SK-N-SH treated with all-trans-retinoic acid at 6 μM for 48 hours (cell line): ENCODE results near the gene WDR49.

Experiments used
- OSR1 ChIP-seq: fragments of 250-450 bp; sonication (Bioruptor Pico); IDR thresholded peaks from 2 replicates; pipeline ENCODE4 v1.8.0; 2022; ENCODE audit warnings: moderate library complexity, mild to moderate bottlenecking, inconsistent platforms
- SNAI2 ChIP-seq: fragments of 250-450 bp; sonication (Bioruptor Pico); IDR thresholded peaks from 2 replicates; pipeline ENCODE4 v1.5.0; 2020; ENCODE audit warnings: mild to moderate bottlenecking, moderate library complexity
- TSHZ2 ChIP-seq: fragments of 250-450 bp; sonication (Bioruptor Pico); IDR thresholded peaks from 2 replicates; pipeline ENCODE4 v1.5.0; 2020; ENCODE audit warnings: mild to moderate bottlenecking, moderate library complexity
- ZC3H10 ChIP-seq: fragments of 250-450 bp; sonication (Bioruptor Pico); IDR thresholded peaks from 2 replicates; pipeline ENCODE4 v1.5.1; 2021; ENCODE audit warnings: mild to moderate bottlenecking, moderate library complexity
- ZFP3 ChIP-seq: fragments of 250-450 bp; sonication (Bioruptor Pico); IDR thresholded peaks from 2 replicates; pipeline ENCODE4 v1.5.0; 2020; ENCODE audit warnings: mild to moderate bottlenecking, moderate library complexity
- ZFP30 ChIP-seq: fragments of 450-650 bp; formaldehyde crosslinking; IDR thresholded peaks from 2 replicates; pipeline ENCODE4 v1.5.0; 2022; ENCODE audit warnings: mild to moderate bottlenecking, moderate library complexity
- ZNF565 ChIP-seq: fragments of 450-650 bp; formaldehyde crosslinking; conservative IDR thresholded peaks from 2 replicates; pipeline ENCODE4 v1.5.0; 2020; ENCODE audit warnings: low read depth, mild to moderate bottlenecking, moderate library complexity

- TF ChIP-seq SNAI2 (CRISPR knock-in tag): no peak
- TF ChIP-seq ZNF565: no peak
- no peak for TF ChIP-seq ZFP30
- TF ChIP-seq OSR1: no peak
- TF ChIP-seq ZFP3: no peak
- no peak for TF ChIP-seq ZC3H10
- TF ChIP-seq TSHZ2 (CRISPR knock-in tag): no peak
These were observed 47.2 kb upstream of the WDR49 start for GRCh38 chr3:167700926-167701325.
